HCT116 (cell line): ENCODE results near the gene TMC1. TPM values are rescaled to one million over a fixed set of nuclear protein-coding genes. Genes with fewer than 3 reads are reported as not detected.

Experiments
- ATAC-seq: fragments of 200-7000 bp; cut with Tn5 transposase; 2 replicates; pipeline ENCODE4 v1.9.1; 2020; ENCODE audit warnings: mild to moderate bottlenecking, moderate library complexity
- BruUV-seq: library from RNA; stranded (reverse); fragments of 400-500 nt; replicated peaks from 2 replicates; lab custom pipeline; 2021; lab: Mats Ljungman, UMichigan
- CTCF ChIA-PET: fragments of 300-600 bp; sonication (Branson Sonifier 250); formaldehyde crosslinking; loops from one replicate; lab custom pipeline; 2021; ENCODE audit warnings: antibody characterized with exemption; lab: Charles Lee
- POLR2A ChIA-PET: fragments of 300-600, 350-600 bp; sonication (Branson Sonifier 250); formaldehyde crosslinking; loops from one replicate; lab custom pipeline; 2021; ENCODE audit warnings: antibody characterized with exemption; lab: Charles Lee
- RAD21 ChIA-PET, 2 experiments: fragments of 300-600 bp; sonication (Branson Sonifier 250); formaldehyde crosslinking; loops; one replicate each; lab custom pipeline; 2023; ENCODE audit warnings: low total read pairs in 2 of 2; ENCODE audit not compliant: uncharacterized antibody in 2 of 2, unreplicated experiment in 2 of 2, low non-redundant PET in 1 of 2; lab: Charles Lee
- DNase-seq: peaks from one replicate; pipeline ENCODE4 v3.0.0-alpha.2; 2010; ENCODE audit warnings: low read depth, low spot score
- H2AFZ ChIP-seq: fragments of 200-600 bp; shearing (Covaris generic), sonication (generic); 2 replicates; pipeline ENCODE4 v1.6.1; 2017; ENCODE audit warnings: low read depth, mixed run types, mixed read lengths, antibody characterized with exemption, low read length; ENCODE audit not compliant: poor library complexity, severe bottlenecking
- H3K27ac ChIP-seq: 2 replicates; pipeline ENCODE4 v1.5.1; 2012; ENCODE audit warnings: low read depth, low read length
- H3K27me3 ChIP-seq: fragments of 200-600 bp; sonication (generic); 2 replicates; pipeline ENCODE4 v1.6.1; 2016; ENCODE audit warnings: mixed run types, low read length, mixed read lengths; ENCODE audit not compliant: insufficient read depth
- H3K36me3 ChIP-seq, 2 experiments: fragments of 200-500 bp in 1 of 2; fragments of 200-600 bp in 1 of 2; sonication (Bioruptor generic) in 1 of 2; sonication (generic) in 1 of 2; 2 replicates each; pipeline versions ENCODE4 v1.5.1 to v1.6.1; 2014 to 2016; ENCODE audit warnings: low read length in 2 of 2, inconsistent platforms in 1 of 2, mixed read lengths in 1 of 2, mixed run types in 1 of 2; ENCODE audit not compliant: insufficient read depth in 2 of 2, control insufficient read depth in 1 of 2
- H3K4me1 ChIP-seq, 2 experiments: fragments of 200-600 bp in 1 of 2; sonication (generic) in 1 of 2; 2 replicates each; pipeline versions ENCODE4 v1.5.1 to v1.6.1; 2012 to 2017; ENCODE audit warnings: low read length in 2 of 2, inconsistent platforms in 1 of 2, mild to moderate bottlenecking in 1 of 2, mixed read lengths in 1 of 2, mixed run types in 1 of 2, moderate library complexity in 1 of 2; ENCODE audit not compliant: insufficient read depth in 2 of 2, control insufficient read depth in 1 of 2
- H3K4me2 ChIP-seq: fragments of 200-600 bp; sonication (generic); 2 replicates; pipeline ENCODE4 v1.6.1; 2017; ENCODE audit warnings: mixed run types, low read length, mixed read lengths
- H3K4me3 ChIP-seq, 2 experiments: fragments of 200-600 bp in 1 of 2; sonication (generic) in 1 of 2; replicated peaks in 1 of 2; 2 replicates each; pipeline ENCODE4 v1.5.1; 2011 to 2016; ENCODE audit warnings: low read length in 2 of 2, control low read depth in 1 of 2, low read depth in 1 of 2, mild to moderate bottlenecking in 1 of 2, mixed read lengths in 1 of 2, mixed run types in 1 of 2
- H3K79me2 ChIP-seq: fragments of 200-600 bp; sonication (generic); 2 replicates; pipeline ENCODE4 v1.6.1; 2017; ENCODE audit warnings: mild to moderate bottlenecking, mixed run types, low read length, moderate library complexity, mixed read lengths; ENCODE audit not compliant: insufficient read depth
- H3K9ac ChIP-seq: fragments of 200-600 bp; sonication (generic); 2 replicates; pipeline ENCODE4 v1.6.1; 2016; ENCODE audit warnings: low read length, mixed read lengths
- H3K9me2 ChIP-seq: fragments of 200-600 bp; sonication (generic), shearing (Covaris generic); 2 replicates; pipeline ENCODE4 v1.6.1; 2017; ENCODE audit warnings: mixed run types, mild to moderate bottlenecking, moderate library complexity; ENCODE audit not compliant: insufficient read depth
- H3K9me3 ChIP-seq, 2 experiments: fragments of 200-500 bp in 1 of 2; fragments of 200-600 bp in 1 of 2; sonication (Bioruptor generic) in 1 of 2; sonication (generic) in 1 of 2; 2 replicates each; pipeline ENCODE4 v1.6.1; 2014 to 2017; ENCODE audit warnings: low read length in 2 of 2, mixed read lengths in 2 of 2, inconsistent platforms in 1 of 2, low read depth in 1 of 2, mild to moderate bottlenecking in 1 of 2, mixed run types in 1 of 2, moderate library complexity in 1 of 2; ENCODE audit not compliant: control insufficient read depth in 1 of 2, insufficient read depth in 1 of 2
- H4K20me1 ChIP-seq: fragments of 200-600 bp; sonication (generic), shearing (Covaris generic); 2 replicates; pipeline ENCODE4 v1.6.1; 2017; ENCODE audit warnings: mixed run types, mild to moderate bottlenecking, moderate library complexity; ENCODE audit not compliant: insufficient read depth
- ATF3 ChIP-seq: IDR thresholded peaks from 2 replicates; pipeline ENCODE4 v1.6.1; 2012
- CBX3 ChIP-seq: IDR thresholded peaks from 2 replicates; pipeline ENCODE4 v1.6.1; 2012; ENCODE audit warnings: low read depth
- CEBPB ChIP-seq: IDR thresholded peaks from 2 replicates; pipeline ENCODE4 v1.6.1; 2012; ENCODE audit warnings: low read depth
- CTCF ChIP-seq, 3 experiments: fragments of 200-600 bp in 1 of 3; sonication (generic) in 1 of 3; IDR thresholded peaks in 2 of 3; conservative IDR thresholded peaks in 1 of 3; 2 replicates each; pipeline ENCODE4 v1.5.1; 2012 to 2017; ENCODE audit warnings: low read depth in 2 of 3, low read length in 2 of 3, antibody characterized with exemption in 1 of 3, borderline replicate concordance in 1 of 3, control low read depth in 1 of 3, mild to moderate bottlenecking in 1 of 3, mixed read lengths in 1 of 3, mixed run types in 1 of 3, moderate library complexity in 1 of 3; ENCODE audit not compliant: insufficient read depth in 1 of 3
- RAD21 ChIP-seq: IDR thresholded peaks from 2 replicates; pipeline ENCODE4 v1.6.1; 2012; ENCODE audit warnings: low read depth, mild to moderate bottlenecking
- SRF ChIP-seq: IDR thresholded peaks from 2 replicates; pipeline ENCODE4 v1.6.1; 2012; ENCODE audit warnings: low read depth
- TCF7L2 ChIP-seq: IDR thresholded peaks from 2 replicates; pipeline ENCODE4 v1.7.0; 2011; ENCODE audit warnings: borderline replicate concordance, inconsistent platforms; ENCODE audit not compliant: insufficient read depth, insufficient read length; ENCODE audit errors: extremely low read depth
- YY1 ChIP-seq: IDR thresholded peaks from 2 replicates; pipeline ENCODE4 v1.6.1; 2011; ENCODE audit warnings: low read length, low read depth, moderate library complexity, mild to moderate bottlenecking; ENCODE audit not compliant: insufficient replicate concordance; ENCODE audit errors: extremely low read depth
- ZBTB33 ChIP-seq: IDR thresholded peaks from 2 replicates; pipeline ENCODE4 v1.6.1; 2011; ENCODE audit warnings: mild to moderate bottlenecking, low read length, moderate library complexity; ENCODE audit not compliant: insufficient replicate concordance; ENCODE audit errors: extremely low read depth
- ZNF274 ChIP-seq: fragments of 200-500 bp; sonication (Bioruptor generic); IDR thresholded peaks from 2 replicates; pipeline ENCODE4 v1.6.1; 2014; ENCODE audit warnings: mild to moderate bottlenecking, low read depth, low read length, inconsistent platforms
- intact Hi-C: fragments of 100-400 bp; cut with micrococcal nuclease; formaldehyde crosslinking; loops from 2 replicates; pipeline ENCODE4 v1.10.0; 2022
- total RNA-seq: library from RNA; stranded (reverse); gene quantifications from one replicate; pipeline ENCODE4 v1.2.1, GENCODE V29; 2021; ENCODE audit not compliant: unreplicated experiment

TMC1 gene
- total RNA-seq, 1 experiment from 2014 or later: 0.57 TPM

GRCh38 chr9:72788966-72789735, 267.7 kb downstream of the TMC1 start:
- RAD21 ChIA-PET: no interaction called here
- intact Hi-C loops: no loop called here
- no peaks in the 10 kb centered on the region for H3K9me3 ChIP-seq
- H2AFZ ChIP-seq: no peak overlapping the region
- ATAC-seq (no peak), DNase-seq (no peak)
- H3K79me2 ChIP-seq: no peaks in the 10 kb centered on the region
- no peak for TF ChIP-seq YY1
- no peak for TF ChIP-seq RAD21
- no peak for TF ChIP-seq CBX3
- TF ChIP-seq ZNF274: no peak
- TF ChIP-seq ZBTB33: no peak
- no peak for TF ChIP-seq CTCF (IDR thresholded peaks at IDR 0.05 in 2 of 3, conservative IDR thresholded peaks at IDR 0.05 in 1 of 3; ENCODE audit: borderline replicate concordance in 1 of 3, insufficient read depth in 1 of 3, low read depth in 2 of 3, low read length in 2 of 3)
- TF ChIP-seq TCF7L2: no peak
- TF ChIP-seq ATF3: no peak
- TF ChIP-seq CEBPB: no peak
- no peak for TF ChIP-seq SRF
- no peaks in the 10 kb centered on the region for H3K4me1 ChIP-seq
- no peaks in the 10 kb centered on the region for H3K27me3 ChIP-seq
- CTCF ChIA-PET: interaction anchor here (1.1 kb wide), 1 partner anchor 19 kb away, joined by 3 read pairs; no protein-coding TSS in a partner anchor
- H3K9ac ChIP-seq: no peak overlapping the region
- BruUV-seq: no TSS peak
- no peaks in the 10 kb centered on the region for H4K20me1 ChIP-seq
- no peaks in the 10 kb centered on the region for H3K36me3 ChIP-seq
- H3K9me2 ChIP-seq: no peaks in the 10 kb centered on the region
- H3K4me2 ChIP-seq: no peak overlapping the region
- POLR2A ChIA-PET: no interaction called here
- H3K4me3 ChIP-seq: no peak overlapping the region
- no peak overlapping the region for H3K27ac ChIP-seq
